Omental fat pad (tissue), 4 donors: ENCODE measurements around the gene ATXN10. TPM values are rescaled to one million over a fixed set of nuclear protein-coding genes. Genes with fewer than 3 reads are reported as not detected.

Experiments
- ATAC-seq: fragments of 150-250 bp; one replicate; pipeline ENCODE4 v1.9.1; 2016; ENCODE audit warnings: mild to moderate bottlenecking, moderate library complexity; ENCODE audit not compliant: low FRiP score
- DNase-seq: peaks from one replicate; pipeline ENCODE4 v3.0.0-alpha.2; 2019; ENCODE audit warnings: low spot score
- CTCF ChIP-seq, 3 donors: fragments of 450-650 bp; IDR thresholded peaks; one replicate each; pipeline ENCODE4 v1.5.1; 2016 to 2017; ENCODE audit warnings: antibody characterized with exemption in 3 of 3, mild to moderate bottlenecking in 3 of 3, moderate library complexity in 2 of 3
- total RNA-seq, 4 donors: library from RNA; depleted of rRNA; stranded (reverse); fragments of >200 nt; gene quantifications; one replicate each; pipeline ENCODE4 v1.1.0, GENCODE V29; 2016

Gene ATXN10
- total RNA-seq, 4 donors from 2014 or later = 80.9 to 127 (median 103) TPM

- TF ChIP-seq CTCF (IDR thresholded peaks at IDR 0.05) = no peak
- DNase-seq (no peak), ATAC-seq (no peak)
These were observed 208.6 kb downstream of the ATXN10 start for GRCh38 chr22:45880091-45880715.

- no peak for TF ChIP-seq CTCF (IDR thresholded peaks at IDR 0.05)
- no peak for DNase-seq
- ATAC-seq = no peak
These were observed 209.3 kb downstream of the ATXN10 start for GRCh38 chr22:45880716-45881523.

- ATAC-seq (no peak), DNase-seq (no peak)
- TF ChIP-seq CTCF (IDR thresholded peaks at IDR 0.05) = no peak
These were observed 209.9 kb downstream of the ATXN10 start for GRCh38 chr22:45881524-45881875.

- TF ChIP-seq CTCF (IDR thresholded peaks at IDR 0.05) = no peak
- no peak for DNase-seq
- ATAC-seq = no peak
These were observed 211.5 kb downstream of the ATXN10 start for GRCh38 chr22:45882881-45883810.

GRCh38 chr22:45883811-45884170 is 212.2 kb downstream of the ATXN10 start:
- ATAC-seq (no peak), DNase-seq (no peak)
- no peak for TF ChIP-seq CTCF (IDR thresholded peaks at IDR 0.05)

- ATAC-seq (no peak), DNase-seq (no peak)
- TF ChIP-seq CTCF (IDR thresholded peaks at IDR 0.05) = no peak
These were observed 212.8 kb downstream of the ATXN10 start for GRCh38 chr22:45884201-45885062.
